Activated naive CD8-positive, alpha-beta T cell treated with anti-CD3 and anti-CD28 coated beads, Interleukin-2, amount 50 U/mL, for 16 hours (primary cell): ENCODE data around the gene NPHP4.

Experiments used
- DNase-seq: peaks from one replicate; pipeline ENCODE4 v3.0.0-alpha.2; 2020; ENCODE audit warnings: low read depth, low spot score

Gene NPHP4

DNA sequence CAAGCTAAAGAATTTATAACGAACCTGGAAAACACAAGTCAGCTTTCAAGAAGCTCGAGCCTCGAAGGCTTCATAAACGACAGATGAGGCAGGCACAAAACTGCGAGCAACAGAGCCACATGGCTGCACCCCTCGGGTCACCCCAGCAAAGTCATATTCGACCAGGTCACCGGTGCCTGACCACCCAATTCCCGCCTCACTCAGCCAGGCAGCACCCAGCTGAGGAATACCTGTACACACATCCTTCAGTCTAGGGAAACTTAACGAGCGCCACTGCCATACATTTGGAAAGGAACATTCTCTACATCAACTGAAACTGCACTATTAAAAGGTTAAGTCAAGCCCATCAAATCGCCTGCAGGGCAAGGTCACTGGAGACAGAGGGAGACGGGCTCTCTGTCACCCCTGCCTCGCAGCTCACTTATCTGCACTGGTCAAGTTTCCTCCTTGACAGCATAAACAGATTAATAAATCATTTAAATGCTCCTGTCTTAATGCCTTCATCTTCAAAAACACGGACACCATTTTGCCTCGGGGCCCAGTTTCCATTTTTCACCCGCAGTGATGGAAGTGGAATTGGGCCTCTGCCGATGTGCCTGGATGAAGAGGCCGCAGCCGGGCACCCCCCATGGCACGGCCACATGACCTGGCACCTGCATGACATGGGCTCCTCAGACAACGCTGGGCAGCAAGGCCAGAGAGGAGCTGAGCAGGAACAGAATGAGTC lies 20.6 kb downstream of the NPHP4 start:
- DNase-seq = no peak

DNA sequence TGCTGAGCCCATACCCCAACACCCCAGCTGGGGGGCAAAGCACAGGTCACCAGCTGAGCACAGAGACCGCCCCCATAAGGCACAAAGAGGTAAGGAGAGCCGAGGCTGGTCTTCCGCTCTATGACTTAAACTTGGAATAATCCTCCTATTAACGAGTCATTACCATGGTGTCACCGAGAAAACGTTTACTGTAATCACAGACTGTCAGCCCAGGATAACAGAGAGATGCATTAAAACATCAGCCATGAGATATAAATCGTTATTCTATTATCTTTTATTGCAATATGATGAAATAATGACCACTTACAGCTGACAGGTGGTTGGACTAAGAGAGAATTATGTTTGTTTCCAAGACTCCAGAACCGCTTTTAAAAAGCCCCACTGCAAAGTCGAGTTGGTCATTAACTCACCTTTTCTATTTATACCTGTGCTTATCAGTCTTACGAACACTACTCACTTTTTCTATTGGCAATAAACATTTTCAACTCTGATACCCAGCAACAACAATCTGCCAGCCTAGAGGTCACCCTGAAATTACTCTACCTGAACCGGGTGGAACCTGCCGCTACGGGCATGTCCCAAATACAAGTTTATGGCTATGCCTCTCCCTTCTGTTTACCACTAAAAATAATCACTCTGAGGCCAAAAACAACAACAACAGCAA lies 21.5 kb downstream of the NPHP4 start:
- DNase-seq = no peak

GRCh38 chr1:5969168-5969567 lies 23.1 kb downstream of the NPHP4 start:
- DNase-seq = no peak

DNA sequence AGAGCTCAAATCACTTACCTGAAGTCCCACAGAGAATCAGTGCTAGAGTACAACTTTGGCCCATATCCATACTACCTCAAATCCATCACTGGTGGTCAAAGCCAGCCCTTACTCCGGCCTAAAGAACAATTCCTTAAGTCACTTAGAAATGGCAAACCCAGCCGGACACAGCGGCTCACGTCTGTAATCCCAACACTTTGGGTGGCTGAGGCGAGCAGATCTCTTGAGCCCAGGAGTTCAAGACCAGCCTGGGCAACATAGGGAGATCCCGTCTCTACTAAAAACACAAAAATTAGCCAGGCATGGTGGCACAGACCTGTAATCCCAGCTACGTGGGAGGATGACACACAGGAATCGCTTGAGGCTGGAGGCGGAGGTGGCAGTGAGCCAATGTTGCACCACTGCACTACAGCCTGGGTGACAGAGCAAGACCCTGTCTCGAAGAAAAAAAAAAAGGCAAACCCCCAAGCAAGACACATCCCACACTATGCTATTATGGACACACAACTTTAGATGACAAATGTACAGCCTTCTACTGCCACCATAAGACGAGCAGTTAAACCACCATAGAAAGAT lies 24.0 kb downstream of the NPHP4 start:
- DNase-seq = no peak

DNA sequence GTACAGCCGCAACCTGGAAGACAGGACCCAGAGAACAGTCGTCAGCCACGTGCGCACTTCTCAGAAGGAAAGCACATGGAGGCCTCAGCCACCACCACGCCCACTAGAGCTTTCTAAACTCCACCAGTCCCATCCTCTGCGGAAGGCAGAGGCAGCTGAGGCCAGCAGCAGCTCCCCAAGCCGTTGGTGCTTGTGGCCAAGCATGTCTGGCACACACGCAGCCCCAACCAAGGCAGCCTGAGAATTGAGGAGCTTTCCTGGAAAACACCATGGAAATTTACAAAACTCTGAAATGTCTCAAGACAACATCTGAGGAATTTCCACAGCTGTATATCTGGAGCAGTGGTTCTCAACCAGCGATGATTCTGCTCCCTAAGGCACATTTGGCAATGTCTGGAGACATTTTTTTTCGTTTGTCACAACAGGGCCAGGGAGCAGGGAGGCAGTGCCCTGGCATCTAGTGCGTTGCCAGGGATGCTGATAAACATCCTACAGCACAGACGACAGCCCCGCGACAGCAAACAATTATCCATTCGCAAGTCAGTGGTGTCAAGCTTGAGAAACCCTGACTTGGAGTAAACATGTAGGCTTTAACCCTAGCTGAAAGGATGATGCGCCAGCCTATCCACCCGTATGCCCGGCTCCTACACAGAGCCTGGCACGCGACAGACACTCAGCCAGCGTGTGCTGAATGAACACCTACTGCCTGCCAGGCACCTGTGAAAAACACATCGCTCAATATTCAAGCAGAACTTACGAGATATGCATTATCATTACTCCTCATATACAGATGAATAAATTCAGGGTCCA lies 24.7 kb downstream of the NPHP4 start:
- DNase-seq = no peak

- no peak for DNase-seq
Measured at GRCh38 chr1:5966543-5967205, 25.6 kb downstream of the NPHP4 start.

DNA sequence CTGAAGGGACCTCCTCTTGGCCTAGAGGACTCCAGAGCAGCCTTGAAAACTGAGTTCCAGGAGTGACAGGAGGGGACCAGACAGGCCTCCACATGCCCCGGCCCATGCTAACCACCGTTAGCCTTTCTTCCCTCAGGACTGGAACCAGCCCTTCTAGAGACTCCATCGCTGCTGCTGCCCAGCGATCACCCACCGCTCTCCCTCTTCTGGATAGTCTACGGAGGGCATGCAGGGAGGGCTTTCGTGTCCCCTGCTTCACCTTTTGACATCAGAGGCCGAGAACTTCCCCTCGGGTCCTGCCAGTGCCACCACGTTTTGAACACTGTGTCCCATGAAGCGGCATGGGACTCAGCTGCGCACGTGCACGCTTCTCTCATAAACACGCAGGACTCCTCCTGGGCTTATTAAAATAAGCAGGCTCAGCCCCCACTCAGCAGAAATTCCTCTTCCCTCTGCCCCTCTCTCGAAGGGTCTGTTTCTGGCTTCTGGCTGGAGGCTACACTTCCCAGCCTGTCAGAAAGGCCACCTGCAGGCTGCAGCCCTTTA lies 26.6 kb downstream of the NPHP4 start:
- no peak for DNase-seq

DNA sequence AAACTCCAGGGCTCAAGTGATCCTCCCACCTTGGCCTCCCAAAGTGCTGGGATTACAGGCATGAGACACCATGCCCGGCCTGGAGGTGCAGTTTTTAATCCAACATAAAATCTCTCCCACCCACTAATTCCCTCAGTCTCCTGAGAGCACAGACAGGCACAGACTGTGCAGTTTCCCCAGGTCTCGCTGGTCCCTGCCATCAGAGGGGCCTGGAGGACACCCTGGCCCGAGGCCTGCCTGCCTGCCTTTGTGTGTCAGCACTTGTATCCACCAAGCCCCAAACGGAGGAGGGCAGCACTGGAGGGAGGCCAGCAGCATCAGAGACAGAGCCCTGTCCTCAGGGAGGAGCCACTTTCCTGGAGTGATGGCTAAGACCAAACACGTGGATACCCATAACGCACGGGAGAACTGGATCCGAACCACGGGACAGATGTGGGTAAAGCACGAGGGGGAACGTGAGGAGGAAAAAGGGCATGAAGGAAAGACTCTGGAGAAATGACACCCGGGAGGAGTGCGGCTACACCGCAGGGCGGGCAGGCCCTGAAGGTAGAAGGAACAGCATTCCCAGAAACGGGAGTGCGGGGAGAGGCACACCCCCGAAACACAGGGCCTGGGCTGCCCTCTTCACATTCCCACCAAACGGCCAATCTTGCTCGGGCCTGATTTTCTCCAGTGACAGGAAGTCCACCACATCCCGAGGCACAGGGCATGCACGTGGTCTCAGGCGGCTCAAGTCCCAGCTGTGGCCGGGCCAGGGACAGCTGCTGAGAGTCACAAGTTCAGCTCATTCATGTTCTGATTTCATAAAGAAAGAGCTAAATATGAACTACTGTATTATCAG lies 29.7 kb downstream of the NPHP4 start:
- DNase-seq = no peak

DNA sequence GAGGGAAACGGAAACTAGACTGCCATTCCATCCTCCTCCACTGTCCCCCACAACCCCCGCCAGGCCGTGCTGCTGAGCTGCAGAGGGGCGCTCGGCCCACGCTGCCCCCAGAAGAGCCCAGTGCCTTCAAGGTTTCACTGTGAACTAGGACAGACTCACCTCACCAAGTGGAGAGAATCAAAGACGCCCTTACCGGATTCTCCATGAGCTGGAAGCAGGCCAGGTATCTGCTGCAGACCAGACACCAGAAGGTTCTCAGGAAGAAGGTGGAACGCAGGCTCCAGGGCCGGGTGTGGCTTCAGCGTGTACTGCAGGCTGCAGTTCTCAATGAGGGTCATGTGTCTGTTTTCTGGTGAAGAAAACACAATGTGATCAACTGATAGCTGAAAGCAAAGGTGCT lies 30.6 kb downstream of the NPHP4 start:
- no peak for DNase-seq

DNA sequence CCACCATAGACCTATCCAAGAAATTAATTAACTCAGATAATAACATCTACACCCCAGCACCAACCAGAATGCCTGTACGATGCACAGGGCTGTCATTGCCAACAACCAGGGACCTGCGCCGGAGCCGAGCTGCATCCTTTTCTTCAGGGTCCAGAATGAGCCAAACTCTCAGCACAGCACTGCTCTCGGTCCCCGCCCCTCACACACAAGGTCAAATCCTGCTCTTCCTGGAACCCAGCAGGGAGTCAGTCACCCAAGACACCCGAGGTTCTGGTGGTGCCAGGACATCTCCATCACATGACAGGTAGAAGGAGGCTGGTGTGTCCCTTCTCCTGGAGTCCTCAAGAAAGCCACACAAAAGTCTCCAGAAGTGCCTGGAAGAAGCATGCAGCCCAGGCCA lies 31.9 kb downstream of the NPHP4 start:
- DNase-seq = no peak

GRCh38 chr1:5959667-5960230 lies 32.5 kb downstream of the NPHP4 start:
- DNase-seq = no peak

GRCh38 chr1:5959087-5959486 lies 33.1 kb downstream of the NPHP4 start:
- no peak for DNase-seq

DNA sequence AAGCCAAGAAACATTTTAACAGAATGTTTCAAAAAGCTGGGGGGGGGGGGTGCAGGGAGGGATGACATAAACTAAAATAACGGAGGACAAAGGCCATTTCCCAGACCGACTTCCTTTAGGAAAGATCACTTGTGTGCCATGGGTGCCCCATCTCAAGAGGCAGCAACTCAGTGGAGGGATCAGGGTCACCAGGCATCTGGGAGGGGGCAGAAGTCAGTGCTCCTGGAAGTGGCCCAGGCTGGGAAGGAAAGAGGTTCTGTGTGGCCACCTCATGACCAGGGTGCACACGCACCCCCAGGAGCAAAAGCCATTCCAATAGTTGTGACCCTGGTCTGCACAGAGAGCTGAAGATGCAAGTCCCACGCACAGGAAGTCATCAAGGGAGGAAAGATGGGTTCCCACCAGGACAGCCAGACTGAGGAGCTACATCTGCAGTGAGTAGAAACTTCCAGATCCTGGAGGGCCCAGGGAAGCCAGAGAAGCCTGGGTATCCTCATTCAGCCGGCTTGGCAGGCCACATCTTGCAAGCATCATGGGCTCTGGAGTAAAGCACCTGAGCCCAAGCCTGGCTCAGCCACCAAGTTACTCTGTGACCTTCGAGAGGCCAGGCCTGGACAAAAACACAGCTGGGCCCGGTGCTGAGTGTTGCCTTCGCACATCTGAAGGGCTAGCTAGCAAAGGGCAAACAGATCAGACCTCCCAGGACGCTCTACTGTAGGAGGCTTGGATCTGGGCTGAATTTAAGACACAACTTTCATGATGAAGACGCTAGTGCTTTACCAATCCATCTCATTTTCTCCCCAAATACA lies 36.0 kb downstream of the NPHP4 start:
- no peak for DNase-seq

- no peak for DNase-seq
Measured at GRCh38 chr1:5955479-5955977, 36.7 kb downstream of the NPHP4 start.

GRCh38 chr1:5954964-5955363 lies 37.3 kb downstream of the NPHP4 start:
- DNase-seq = no peak

GRCh38 chr1:5953386-5953785 lies 38.8 kb downstream of the NPHP4 start:
- no peak for DNase-seq

- DNase-seq = no peak
Measured at GRCh38 chr1:5951846-5952410, 40.3 kb downstream of the NPHP4 start.

- DNase-seq = no peak
Measured at GRCh38 chr1:5950994-5951785, 41.0 kb downstream of the NPHP4 start.
